ENCODE measurements around the gene MAT1A.

GRCh38 chr10:80284522-80284921 lies 4.9 kb downstream of the MAT1A start:
- TF ChIP-seq CTCF (IDR thresholded peaks at IDR 0.05) (no peak), POLR2A (IDR thresholded peaks at IDR 0.05) (no peak)
